GM06990 (cell line): ENCODE measurements around the gene RUFY3.

Source experiments
- DNase-seq: peaks from one replicate; pipeline ENCODE4 v3.0.0-alpha.2; 2011; ENCODE audit not compliant: insufficient read length; ENCODE audit errors: extremely low read depth
- H3K27me3 ChIP-seq: replicated peaks from 2 replicates; pipeline ENCODE4 v1.6.0; 2011; ENCODE audit warnings: low read length; ENCODE audit not compliant: control insufficient read depth, insufficient read depth
- H3K36me3 ChIP-seq: 2 replicates; pipeline ENCODE4 v1.5.1; 2011; ENCODE audit warnings: low read length; ENCODE audit not compliant: control insufficient read depth, insufficient read depth
- H3K4me3 ChIP-seq: replicated peaks from 2 replicates; pipeline ENCODE4 v1.5.1; 2011; ENCODE audit warnings: low read depth, mild to moderate bottlenecking, control low read depth, low read length
- TF ChIP-seq, protein P1 (sequence below): IDR thresholded peaks from 2 replicates; pipeline ENCODE4 v1.5.1; 2011; ENCODE audit warnings: low read length, control low read depth, mild to moderate bottlenecking, inconsistent platforms; ENCODE audit not compliant: insufficient read depth, poor library complexity, severe bottlenecking

The RUFY3 gene

GRCh38 chr4:70746179-70746839, 24.5 kb downstream of the RUFY3 start:
- H3K36me3 ChIP-seq, result no peaks in the 10 kb centered on the region
- TF ChIP-seq, protein P1, sequence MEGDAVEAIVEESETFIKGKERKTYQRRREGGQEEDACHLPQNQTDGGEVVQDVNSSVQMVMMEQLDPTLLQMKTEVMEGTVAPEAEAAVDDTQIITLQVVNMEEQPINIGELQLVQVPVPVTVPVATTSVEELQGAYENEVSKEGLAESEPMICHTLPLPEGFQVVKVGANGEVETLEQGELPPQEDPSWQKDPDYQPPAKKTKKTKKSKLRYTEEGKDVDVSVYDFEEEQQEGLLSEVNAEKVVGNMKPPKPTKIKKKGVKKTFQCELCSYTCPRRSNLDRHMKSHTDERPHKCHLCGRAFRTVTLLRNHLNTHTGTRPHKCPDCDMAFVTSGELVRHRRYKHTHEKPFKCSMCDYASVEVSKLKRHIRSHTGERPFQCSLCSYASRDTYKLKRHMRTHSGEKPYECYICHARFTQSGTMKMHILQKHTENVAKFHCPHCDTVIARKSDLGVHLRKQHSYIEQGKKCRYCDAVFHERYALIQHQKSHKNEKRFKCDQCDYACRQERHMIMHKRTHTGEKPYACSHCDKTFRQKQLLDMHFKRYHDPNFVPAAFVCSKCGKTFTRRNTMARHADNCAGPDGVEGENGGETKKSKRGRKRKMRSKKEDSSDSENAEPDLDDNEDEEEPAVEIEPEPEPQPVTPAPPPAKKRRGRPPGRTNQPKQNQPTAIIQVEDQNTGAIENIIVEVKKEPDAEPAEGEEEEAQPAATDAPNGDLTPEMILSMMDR, result no peak
- H3K4me3 ChIP-seq, result no peak overlapping the region
- DNase-seq, result no peak
- no peaks in the 10 kb centered on the region for H3K27me3 ChIP-seq

DNA sequence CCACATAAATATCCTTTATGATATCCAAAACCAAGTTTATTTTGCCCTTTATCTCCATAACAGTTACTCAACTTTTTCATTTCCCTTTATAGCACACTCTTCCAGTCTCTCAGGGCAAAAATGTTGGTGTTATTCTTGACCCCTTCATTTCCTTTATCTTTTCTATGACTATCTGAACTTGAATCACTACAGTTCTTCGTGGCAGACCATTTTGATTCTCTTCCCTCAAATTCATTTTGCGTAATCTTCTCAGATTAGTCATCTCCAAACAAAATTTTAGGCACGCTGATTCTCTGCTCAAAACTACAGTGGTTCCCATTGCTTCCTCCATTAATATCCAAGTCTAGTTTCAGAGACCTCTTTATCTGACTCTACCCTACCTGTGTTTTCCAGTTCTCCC, 26.1 kb downstream of the RUFY3 start:
- Histone ChIP-seq H3K27me3 (no peaks in the 10 kb centered on the region), H3K36me3 (no peaks in the 10 kb centered on the region), H3K4me3 (no peak overlapping the region)
- TF ChIP-seq, protein P1, result no peak
- no peak for DNase-seq

GRCh38 chr4:70749313-70749712, 27.5 kb downstream of the RUFY3 start:
- H3K27me3 ChIP-seq, result no peaks in the 10 kb centered on the region
- H3K4me3 ChIP-seq, result no peak overlapping the region
- H3K36me3 ChIP-seq, result no peaks in the 10 kb centered on the region
- DNase-seq, result peak; percentile 25
- TF ChIP-seq, protein P1, result no peak

GRCh38 chr4:70752236-70752635, 30.5 kb downstream of the RUFY3 start:
- Histone ChIP-seq H3K36me3 (no peaks in the 10 kb centered on the region), H3K4me3 (no peak overlapping the region), H3K27me3 (no peaks in the 10 kb centered on the region)
- no peak for DNase-seq
- TF ChIP-seq, protein P1, result no peak

- no peaks in the 10 kb centered on the region for H3K36me3 ChIP-seq
- H3K4me3 ChIP-seq, result no peak overlapping the region
- TF ChIP-seq, protein P1, result no peak
- H3K27me3 ChIP-seq, result no peaks in the 10 kb centered on the region
- DNase-seq, result peak; percentile 26
These were observed 31.9 kb downstream of the RUFY3 start for GRCh38 chr4:70753630-70754029.

- Histone ChIP-seq H3K27me3 (no peaks in the 10 kb centered on the region), H3K36me3 (no peaks in the 10 kb centered on the region), H3K4me3 (peak overlapping the region; percentile 32; the same call in 1 of the 2 replicates)
- TF ChIP-seq, protein P1, result no peak
- DNase-seq, result peak; percentile 24
These were observed 32.7 kb downstream of the RUFY3 start for GRCh38 chr4:70754470-70754869.
